Loucy (cell line): ENCODE measurements around the gene BHLHE40.
"Not testable (repeated sequence)": the region's sequence is repeated elsewhere in the genome, so short reads cannot be mapped to it uniquely, and the experiment has no call there.

Source experiments
- EZH2phosphoT487 ChIP-seq: fragments of 200-600 bp; IDR thresholded peaks from 2 replicates; pipeline ENCODE4 v1.6.1; 2018; ENCODE audit warnings: antibody characterized with exemption, mild to moderate bottlenecking, moderate library complexity, borderline replicate concordance
- TF ChIP-seq, protein P1 (sequence below): fragments of 200-600 bp; sonication (generic); conservative IDR thresholded peaks from 2 replicates; pipeline ENCODE4 v1.5.1; 2014; ENCODE audit warnings: mild to moderate bottlenecking, antibody characterized with exemption, low read length

DNA sequence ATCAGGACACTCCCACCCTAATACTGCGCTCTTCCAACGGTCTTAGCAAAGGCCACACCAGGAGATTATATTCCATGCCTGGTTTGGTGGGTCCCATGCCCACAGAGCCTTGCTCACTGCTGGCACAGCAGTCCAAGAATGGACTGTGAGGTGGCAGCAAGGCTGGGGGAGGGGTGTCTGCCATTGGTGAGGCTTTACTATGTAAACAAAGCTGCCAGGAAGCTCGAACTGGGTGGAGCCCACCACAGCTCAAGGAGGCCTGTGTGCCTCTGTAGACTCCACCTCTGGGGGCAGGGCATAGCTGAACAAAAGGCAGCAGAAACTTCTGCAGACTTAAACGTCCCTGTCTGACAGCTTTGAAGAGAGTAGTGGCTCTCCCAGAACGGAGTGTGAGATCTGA, 13.2 kb upstream of the BHLHE40 start:
- TF ChIP-seq, protein P1, sequence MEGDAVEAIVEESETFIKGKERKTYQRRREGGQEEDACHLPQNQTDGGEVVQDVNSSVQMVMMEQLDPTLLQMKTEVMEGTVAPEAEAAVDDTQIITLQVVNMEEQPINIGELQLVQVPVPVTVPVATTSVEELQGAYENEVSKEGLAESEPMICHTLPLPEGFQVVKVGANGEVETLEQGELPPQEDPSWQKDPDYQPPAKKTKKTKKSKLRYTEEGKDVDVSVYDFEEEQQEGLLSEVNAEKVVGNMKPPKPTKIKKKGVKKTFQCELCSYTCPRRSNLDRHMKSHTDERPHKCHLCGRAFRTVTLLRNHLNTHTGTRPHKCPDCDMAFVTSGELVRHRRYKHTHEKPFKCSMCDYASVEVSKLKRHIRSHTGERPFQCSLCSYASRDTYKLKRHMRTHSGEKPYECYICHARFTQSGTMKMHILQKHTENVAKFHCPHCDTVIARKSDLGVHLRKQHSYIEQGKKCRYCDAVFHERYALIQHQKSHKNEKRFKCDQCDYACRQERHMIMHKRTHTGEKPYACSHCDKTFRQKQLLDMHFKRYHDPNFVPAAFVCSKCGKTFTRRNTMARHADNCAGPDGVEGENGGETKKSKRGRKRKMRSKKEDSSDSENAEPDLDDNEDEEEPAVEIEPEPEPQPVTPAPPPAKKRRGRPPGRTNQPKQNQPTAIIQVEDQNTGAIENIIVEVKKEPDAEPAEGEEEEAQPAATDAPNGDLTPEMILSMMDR: not testable (repeated sequence)
- TF ChIP-seq EZH2phosphoT487: not testable (repeated sequence)
